Stimulated activated CD8-positive, alpha-beta memory T cell treated with anti-CD3 and anti-CD28 coated beads, Interleukin-15, amount 100 ng/mL, for 1 hour (primary cell): ENCODE data around the gene PIRT.

Source experiments
- DNase-seq: peaks from one replicate; pipeline ENCODE4 v3.0.0-alpha.2; 2020; ENCODE audit warnings: low read depth

PIRT gene

DNA sequence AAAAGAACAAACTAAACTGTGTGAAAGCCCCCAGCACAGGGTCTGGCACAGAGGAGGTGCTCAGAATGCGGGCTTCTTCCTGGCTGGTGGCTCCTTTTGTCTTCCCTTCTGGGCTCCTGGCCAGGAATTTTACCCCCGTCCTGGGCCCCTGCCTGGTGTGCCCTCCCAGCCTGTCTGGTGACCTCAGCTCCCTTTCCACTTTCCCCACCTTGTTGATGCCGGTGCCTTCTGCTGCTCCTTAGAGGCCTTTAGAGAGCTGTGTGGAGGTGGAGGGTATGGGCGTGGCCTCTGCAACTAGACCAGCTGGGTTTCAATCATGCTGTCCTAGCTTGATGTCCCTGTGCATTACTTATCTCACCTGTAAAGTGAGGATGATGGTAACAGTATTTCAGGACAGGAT lies 16.8 kb downstream of the PIRT start:
- DNase-seq, result no peak

GRCh38 chr17:10815319-10815718 lies 22.6 kb downstream of the PIRT start:
- DNase-seq, result no peak

DNA sequence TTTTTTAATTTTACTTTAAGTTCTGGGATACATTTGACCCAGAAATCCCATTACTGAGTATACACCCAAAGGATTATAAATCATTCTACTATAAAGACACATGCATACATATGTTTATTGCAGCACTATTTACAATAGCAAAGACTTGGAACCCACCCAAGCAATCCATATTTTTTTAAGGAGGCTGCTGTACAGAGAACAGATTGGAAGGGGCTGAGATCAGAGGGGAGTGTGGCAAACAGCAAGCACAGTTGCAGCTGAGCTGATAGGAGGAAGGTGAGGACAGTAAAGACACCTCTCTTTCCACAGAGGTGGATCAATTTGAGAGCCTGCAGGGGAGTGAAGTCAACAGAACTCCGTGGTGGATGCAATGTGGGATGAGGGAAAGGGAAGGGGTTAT lies 23.8 kb downstream of the PIRT start:
- DNase-seq, result no peak

GRCh38 chr17:10812674-10813073 lies 25.2 kb downstream of the PIRT start:
- no peak for DNase-seq

- DNase-seq, result no peak
These were observed 28.3 kb downstream of the PIRT start for GRCh38 chr17:10809605-10810004.

DNA sequence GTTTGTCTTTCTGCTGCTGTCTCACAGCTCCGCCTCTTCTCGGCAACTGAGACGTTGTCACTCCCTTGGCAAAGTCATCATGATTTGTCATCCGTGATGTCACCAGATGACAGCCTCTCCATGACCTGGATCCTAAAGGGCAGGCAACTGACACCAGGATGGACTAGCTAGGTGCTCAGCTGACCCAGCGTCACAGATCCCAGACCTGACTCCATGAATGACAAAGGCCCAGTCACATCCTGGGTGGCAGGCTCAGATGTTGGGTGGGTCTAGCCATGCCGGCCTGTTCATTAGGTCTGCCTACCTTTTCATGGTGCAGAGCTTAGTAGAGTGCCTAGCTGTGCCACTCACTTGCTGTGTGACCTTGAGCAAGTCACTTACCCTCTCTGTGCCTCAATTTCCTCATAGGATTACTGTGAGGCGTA lies 30.2 kb downstream of the PIRT start:
- DNase-seq, result no peak

DNA sequence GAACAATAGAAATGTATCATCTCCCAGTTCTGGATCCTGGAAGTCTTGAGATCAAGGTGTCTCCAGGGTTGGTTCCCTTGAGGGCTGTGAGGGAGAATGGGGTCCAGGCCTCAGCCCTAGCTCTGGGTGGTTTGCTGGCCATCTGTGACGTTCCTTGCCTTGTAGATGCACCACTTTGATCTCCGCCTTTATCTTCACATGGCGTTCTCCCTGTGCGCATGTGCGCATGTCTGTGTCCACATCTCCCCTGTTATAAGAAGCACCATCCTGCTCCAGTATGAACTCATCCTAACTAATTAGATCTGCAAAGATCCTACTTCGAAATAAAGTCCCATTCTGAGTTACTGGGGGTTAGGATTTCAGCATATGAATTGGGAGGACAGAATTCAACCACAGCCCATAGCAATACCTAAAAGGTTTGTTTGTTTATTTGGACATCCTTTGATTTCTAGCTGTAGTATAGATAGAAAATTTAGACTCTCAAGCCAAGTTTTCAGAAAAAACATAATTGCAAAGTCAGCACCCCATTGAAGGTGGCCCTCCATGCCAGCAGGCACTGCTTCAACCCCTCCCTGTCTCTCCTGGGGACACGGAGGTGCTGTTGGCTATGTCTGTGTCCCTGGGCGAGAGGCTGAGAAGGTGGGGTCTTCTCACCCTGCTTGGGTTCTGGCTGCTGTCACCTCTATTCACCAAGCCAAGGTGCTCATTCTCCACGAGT lies 31.2 kb downstream of the PIRT start:
- no peak for DNase-seq

- DNase-seq, result no peak
These were observed 32.0 kb downstream of the PIRT start for GRCh38 chr17:10805911-10806310.

DNA sequence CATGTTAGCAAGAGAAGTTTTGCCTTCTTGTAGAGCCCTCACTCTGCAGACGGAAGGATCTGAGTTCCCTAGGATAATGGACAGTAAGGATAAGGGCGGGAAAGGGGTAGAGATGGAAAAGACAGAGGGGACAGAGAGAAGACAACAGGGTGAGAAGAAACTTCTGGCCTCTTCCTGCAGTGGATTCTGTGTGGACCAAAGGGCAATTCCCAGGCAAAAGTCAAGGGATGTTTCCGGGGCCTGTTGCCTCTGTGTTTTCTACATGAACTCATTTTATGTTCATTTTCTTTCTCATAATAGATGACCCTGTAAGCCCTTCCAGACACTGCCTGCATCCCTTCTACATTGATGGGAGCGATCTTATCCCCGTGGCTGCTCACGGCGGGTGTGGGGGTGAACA lies 33.3 kb downstream of the PIRT start:
- DNase-seq, result no peak

GRCh38 chr17:10803830-10804475 lies 33.9 kb downstream of the PIRT start, which contains the start of gene TMEM238L:
TSS of gene TMEM238L (minus strand) at chr17:10804099. CDS start at chr17:10803963, 136 bp downstream.
- no peak for DNase-seq

GRCh38 chr17:10803350-10803749 lies 34.5 kb downstream of the PIRT start:
- DNase-seq, result no peak

GRCh38 chr17:10802496-10803284 lies 35.2 kb downstream of the PIRT start:
- no peak for DNase-seq

GRCh38 chr17:10799407-10799806 lies 38.5 kb downstream of the PIRT start:
- DNase-seq, result no peak

DNA sequence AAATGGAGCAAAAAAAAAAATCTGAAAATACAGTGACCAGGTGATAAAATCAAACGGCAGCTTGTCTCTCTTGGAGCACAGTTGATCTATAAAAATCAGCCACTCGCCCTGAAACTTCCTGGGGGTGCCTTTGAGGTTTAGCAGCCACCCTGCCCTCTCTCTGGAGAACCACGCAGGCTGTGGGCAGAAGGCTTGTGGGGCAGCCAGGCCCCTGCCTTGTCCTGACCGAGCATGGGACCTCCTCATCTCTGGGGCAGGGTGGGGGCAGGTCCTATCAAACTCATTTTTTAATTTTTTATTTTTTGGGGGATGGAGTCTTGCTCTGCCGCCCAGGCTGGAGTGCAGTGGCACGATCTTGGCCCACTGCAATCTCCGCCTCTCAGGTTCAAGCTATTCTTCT lies 39.0 kb downstream of the PIRT start:
- DNase-seq, result no peak

- no peak for DNase-seq
These were observed 39.5 kb downstream of the PIRT start for GRCh38 chr17:10798332-10798749.

- DNase-seq, result no peak
These were observed 40.2 kb downstream of the PIRT start for GRCh38 chr17:10797476-10798328.

- DNase-seq, result no peak
These were observed 44.1 kb downstream of the PIRT start for GRCh38 chr17:10793816-10794215.

DNA sequence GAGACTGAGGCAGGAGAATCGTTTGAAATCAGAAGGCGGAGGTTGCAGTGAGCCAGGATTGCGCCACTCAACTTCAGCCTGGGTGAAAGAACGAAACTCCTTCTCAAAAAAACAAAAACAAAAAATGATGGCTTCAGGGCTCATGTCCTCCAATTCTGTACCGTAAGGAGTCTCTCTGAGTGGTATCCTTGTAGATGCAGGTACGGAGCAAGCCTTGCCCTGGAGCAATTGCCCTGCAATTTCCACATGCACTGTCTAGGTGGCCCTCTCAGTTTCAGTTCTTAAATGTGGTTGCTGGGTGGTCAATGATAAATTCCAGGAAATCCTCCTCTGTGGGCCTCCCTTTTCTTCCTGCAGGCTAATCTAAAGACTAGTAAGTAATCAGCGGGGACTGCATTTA lies 44.6 kb downstream of the PIRT start:
- DNase-seq, result no peak

DNA sequence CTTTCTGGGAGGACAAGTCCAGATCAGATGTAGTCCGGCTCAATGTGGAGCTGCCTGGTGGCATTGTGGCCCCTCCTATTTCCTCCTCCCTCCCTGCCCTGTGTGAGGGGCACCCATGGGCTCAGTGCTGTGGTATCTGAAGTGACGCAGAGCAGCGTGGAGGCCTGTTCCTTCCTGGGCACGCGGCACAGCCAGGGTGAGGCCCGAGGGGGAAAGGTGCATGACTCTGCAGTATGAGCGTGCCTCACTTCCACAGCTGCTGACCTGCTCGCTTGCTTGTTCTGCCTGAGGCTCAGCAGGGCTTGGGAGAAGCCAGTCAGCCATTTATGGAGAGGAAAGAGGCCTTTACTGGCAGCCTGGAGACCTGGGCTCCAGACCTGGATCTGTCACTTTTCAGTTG lies 45.7 kb downstream of the PIRT start:
- no peak for DNase-seq

GRCh38 chr17:10790491-10791401 lies 47.1 kb downstream of the PIRT start:
- no peak for DNase-seq

DNA sequence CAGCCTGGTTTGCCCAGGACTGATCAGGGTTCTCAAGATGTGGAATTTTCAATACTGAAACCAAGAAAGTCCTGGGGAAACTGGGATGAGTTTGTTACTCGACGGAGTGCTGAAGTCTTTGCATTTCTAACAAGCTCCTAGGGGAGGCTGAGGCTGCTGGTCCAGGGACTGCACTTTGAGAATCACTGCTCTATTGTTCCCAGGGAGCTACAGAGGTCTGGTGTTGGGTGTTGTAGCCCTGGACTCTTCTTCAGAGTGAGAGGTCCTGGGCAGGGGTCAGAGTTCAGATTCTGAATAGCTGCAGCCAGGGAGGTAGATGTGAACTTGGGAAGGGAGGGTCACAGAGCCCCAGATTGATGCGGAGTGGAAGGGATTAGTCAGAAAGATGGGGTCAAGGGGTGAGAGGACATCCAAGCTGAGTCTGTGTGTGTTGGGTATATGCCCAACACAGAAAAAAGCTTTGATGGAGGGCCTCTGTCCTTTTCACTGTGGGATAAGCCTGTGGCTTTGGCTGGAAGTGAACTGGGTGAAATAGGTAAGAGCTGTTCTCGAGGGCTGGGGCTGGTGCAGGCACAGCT lies 48.1 kb downstream of the PIRT start:
- DNase-seq, result no peak
